HG02943 (cell line): Measurements from ENCODE around the gene COL19A1.

Experiments
- ATAC-seq: cut with Tn5 transposase; IDR thresholded peaks from one replicate; pipeline ENCODE4 v1.9.1; 2021; ENCODE audit warnings: mild to moderate bottlenecking, low read depth, moderate library complexity; ENCODE audit not compliant: unreplicated experiment

Gene COL19A1

DNA sequence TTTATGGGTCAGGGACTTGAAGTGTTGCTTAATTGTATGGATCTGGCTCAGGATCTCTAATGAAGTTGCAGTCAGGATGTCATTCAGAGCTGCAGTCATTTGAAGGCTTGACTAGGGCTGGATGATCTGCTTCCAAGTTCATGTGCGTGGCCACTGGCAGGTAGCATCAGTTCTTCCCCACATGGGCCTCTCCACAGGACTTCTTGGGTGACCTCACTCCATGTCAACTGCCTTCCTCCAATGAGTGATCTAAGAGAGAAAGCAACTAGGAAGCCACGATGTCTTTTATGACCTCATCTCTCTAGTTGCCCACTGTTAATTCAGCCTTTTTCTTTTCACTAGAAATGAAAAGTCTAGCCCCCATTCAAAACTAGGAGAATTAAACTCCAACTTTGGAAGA is 332.4 kb downstream of the COL19A1 start:
- no peak for ATAC-seq

DNA sequence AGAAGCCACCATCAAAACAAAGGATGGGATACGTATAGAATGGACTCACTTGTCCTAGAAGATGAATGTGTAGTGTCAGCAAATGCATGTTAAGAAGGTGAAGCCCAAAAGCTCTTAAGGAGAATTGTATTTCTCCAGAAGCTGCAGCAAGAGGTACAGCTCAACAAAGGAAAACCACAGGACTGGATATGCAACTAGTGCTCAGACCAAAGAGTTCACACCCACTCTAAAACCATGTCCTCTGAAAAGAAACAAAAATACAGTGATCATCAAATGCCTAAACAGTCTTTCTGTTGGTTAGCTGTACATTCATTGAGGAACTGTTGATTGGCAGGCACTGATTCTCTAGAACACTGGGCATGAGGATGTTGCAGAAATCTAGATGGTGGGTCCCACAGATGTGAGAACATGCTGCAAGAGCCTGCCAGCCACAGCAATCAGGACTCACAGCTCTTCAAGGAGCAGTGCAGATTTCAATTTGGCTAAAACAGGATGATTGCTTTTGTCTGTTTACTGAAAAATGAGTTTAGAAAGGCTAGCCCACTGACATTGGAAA is 342.0 kb downstream of the COL19A1 start:
- no peak for ATAC-seq

DNA sequence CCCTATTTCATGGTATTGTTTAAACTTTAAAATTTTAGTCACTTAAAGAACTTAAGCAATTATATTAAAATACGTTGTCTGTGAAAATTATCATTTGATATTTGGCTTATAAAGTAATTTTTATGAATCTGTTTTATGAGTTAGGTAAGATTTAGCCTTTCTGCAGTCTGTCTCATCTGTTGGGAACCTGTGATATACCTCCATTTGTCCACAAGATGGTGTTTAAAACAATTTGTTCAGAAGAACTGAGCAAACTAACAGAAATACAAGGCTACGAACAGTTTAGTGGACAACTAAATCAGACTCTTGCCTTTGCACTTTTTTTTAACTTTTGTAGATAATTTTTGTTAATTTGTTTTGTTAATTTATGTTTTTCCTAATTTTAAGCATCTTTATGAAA is 344.1 kb downstream of the COL19A1 start:
- ATAC-seq = no peak

DNA sequence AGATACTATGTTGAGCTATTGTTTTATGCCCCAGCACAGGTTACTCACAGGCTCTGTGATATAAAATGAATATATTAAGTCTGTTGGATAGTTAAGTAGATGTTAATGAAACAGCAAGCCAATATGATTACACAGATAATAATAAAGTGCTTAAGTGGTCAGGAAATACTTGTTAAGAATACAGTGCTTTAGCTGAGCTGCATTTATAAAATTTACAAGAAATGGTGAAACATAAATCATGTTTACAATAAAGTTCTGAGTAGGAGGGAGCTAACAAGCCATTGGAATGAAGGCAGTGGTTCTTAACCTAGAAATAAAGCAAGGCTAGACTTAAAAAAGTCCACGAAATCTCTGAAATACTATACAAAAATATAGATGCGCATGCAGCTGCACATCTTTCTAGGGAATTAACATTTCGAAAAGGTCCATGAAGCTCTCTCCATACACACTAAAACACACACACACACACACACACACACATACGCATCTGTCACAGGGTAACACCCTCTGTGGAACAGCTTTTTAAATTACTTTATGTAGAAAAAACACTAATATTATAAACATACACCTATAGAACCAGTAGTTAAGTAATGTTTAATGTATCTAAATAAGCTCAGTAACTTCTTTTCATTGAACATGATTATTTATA is 349.2 kb downstream of the COL19A1 start:
- ATAC-seq = no peak

DNA sequence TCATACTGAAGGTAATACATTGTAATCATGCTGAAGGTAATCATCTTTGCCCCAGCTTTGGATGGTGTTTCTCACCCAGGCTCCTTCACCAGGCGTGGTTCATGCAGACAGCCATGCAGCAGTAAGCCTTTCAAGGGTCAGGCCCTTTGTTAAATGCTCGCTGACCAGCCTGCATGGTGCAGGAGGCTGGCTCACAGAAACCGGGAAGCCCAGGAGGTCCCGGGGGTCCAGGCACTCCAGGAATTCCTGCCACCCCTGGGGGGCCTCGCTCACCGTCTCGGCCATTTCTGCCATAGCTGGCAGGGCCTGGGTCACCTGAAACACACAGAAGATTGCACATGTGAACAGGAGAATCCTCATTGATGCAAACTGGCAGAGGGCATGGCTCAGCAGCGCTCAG is 350.4 kb downstream of the COL19A1 start:
- ATAC-seq = no peak

DNA sequence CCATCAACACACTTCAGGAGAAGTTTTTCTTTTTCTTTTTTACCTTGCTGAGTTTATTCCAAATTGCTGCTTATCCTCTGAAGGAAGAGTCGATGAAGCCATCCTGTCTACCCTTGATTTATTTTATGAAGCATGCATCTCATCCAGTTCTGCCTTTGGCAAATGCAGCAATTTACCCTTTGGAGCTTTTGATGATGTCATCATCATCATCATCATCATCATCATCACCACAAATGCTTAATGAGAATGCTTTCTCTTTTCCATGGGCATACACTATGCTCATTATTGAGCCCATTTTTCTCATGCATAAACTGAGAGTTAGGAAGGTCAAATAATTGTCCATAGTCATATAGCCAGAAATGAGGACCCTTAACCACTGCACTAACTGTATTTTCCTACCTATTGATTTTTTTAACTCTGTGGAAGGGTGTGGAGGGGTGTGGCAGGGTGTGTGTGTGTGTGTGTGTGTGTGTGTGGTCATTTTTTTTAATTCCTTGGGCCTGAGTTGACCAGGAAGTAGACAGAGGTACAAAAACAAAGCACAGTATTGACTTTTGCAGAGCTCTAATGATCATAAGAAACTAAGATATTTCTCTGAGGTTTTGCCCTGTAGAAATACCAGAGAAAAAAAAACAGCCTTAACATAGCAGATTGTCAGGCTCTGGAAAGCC is 353.7 kb downstream of the COL19A1 start:
- no peak for ATAC-seq

DNA sequence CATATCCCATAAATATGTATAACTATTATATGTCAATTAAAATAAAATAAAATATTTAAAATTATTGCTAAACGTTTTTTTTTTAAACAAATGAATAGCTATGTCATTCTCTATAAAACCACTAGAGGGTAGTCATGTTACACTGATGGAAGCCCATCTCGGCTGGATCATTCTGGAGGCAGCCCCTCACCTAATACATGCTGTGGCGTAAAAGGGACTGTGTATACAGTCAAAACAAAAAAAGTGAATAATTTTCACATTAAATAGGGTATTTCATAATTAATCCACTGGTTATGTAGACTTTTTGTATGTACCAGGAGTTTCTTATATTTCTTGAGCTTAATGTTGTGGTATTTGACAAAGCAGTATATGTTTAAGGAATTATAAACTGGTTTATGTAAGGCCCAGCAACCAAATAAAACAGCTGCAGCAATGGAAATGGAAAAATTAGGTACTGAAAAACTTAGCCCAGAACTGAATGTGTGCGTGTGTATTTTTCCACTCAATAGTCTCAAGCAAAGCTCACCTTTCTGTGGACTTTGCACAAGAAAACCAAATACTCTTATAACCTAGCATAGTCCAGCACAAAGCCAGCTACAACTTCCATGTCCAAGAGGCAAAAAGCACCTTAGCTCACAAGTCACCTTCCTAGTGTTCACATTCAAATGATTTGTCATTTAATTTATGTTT is 354.8 kb downstream of the COL19A1 start:
- no peak for ATAC-seq

DNA sequence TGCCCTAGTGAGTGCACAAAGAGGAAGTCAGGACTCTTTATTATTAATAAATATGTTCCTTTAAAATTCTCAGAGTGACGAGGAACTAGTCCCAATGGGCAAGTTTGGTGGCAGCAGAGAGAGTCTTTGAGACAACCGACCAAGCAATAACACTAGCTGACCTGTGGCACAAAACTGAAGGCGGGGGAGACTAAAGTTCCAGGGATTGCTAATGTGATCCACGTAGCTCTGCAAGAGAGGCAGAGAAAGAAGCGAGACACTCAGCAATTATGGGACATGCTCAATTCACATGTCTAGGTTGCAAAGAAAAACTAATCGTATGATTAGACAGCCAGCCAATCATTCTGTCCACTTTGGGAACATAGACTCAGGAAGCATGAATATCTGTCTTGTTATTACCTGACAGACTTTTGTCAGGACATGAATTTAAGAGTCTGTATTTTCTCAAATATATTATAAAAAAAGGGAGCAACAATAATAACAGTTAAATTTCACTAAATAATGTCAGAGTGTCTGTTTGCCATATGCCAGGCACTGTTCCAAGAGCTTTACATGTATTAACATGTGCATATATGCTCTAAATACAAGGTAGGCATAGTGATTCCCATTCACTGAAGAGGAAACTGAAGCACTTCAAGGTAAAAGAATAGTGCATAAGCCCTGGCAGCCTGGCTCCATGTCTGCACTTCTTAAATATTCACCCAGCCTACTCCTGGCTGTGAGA is 355.5 kb downstream of the COL19A1 start:
- ATAC-seq = no peak

DNA sequence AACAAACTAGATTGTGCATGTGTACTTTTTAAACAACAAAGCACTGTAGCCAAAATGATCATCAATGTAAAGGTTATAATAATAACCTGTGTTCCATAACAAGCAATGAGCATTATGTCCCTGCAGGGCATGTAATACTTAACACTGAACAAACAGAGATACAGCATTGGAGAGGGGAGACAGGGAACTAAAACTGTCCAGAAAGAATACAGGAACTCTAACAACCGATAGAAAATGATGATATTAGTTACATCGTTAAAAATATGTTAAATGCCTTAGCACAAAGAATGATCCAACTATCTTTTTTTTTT is 356.0 kb downstream of the COL19A1 start:
- no peak for ATAC-seq

DNA sequence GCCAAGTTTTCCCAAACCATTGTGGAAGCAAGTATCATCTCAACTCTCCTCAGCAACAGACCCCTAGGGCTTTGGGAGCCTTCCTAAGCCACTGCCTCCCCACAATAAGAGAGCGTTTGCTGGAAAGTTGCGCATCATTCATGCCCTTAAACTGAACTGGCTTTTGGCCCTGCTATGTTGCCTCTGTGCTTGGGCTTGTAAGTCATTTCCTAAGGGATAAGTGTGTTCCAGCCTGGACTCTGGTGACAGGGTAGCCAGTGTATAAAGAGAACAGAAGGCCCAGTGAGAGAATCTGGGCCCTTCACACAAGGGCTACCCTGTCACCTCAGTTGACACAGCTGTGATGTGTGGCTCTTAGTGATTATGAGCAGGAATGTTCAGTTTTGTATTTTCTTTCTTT is 358.7 kb downstream of the COL19A1 start:
- no peak for ATAC-seq

DNA sequence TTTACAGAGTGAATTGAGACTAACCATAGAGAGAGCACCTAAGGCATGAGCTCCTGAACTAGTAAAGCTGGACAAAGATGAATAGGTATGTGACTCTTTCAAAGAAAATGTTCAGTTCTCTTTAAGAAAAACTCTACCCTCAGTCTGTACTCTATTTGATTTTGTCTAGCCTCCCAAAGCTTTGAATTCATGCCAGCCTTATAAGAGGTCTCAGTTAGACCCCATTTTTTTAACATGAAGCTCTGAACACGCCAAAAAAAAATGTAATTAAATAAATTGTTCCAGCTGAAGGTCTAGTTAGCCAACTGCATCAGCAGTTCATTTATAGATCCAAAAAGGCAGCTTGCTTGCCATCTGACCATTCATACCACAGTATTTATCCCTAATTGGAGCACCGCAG is 365.0 kb downstream of the COL19A1 start:
- ATAC-seq = no peak

DNA sequence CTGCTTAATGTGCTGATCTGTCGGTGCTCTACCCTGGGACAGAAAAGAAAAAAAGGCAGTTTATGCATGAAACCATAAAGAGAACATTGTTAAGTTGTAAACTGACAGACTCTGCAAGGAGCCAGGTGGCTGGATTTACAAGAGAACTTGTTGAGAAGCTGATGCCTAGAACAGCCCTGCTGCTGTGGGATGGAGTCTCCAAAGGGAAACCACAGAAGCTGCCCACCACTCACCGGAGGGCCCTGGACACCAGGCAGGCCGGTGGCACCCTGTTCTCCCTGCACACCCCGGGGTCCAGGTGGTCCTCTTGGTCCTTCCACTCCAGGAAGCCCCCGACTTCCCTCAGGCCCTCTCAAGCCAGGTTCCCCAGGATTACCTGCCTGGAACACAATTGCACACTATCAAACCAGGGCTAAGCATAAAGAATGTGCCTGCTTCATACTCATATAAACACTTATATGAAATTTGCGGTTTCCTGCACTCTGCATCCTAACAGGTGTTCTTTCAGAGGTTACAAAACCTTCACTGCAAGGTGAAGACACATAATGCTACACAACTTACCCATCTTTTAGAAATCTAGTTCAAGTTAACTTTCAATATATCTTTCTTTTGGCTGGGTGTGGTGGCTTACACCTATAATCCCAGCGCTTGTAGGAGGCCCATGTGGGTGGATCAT is 368.3 kb downstream of the COL19A1 start:
- ATAC-seq = no peak

DNA sequence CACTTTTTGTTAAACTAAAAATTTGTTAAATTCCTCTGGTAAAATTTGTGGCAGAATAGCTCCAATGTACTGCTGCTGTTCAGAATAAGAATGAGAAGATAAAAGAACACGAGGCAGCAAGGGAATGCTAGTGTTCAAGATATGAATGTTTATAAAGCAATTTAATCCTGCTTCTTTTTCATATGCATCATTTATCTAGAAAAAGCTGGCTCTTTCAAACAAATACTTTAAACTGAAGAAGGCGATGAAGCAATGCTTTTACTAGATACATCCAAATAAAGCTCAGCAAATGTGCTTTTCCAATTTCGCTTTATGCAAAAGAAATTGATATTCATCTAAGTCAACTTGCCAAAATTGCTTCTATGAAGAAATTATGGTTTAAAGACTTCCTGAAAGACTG is 370.0 kb downstream of the COL19A1 start:
- no peak for ATAC-seq

DNA sequence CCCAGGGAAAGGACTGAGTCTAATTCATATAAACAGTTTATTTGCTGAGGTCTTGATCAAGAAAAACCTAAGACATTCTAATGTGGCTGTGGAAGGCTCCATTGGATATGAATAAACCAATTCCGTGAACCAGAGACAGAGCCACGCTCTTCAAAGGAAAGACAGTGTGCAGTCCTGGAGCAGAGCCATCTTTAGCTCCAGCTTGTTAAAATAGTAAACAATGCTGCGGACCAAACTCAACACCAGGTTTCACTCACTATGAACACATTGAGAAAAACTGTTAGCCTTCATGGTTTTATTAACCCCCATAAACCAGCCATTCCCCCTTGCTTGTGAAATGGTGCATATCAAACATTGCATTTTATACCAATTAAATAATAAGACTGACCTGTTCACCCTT is 374.7 kb downstream of the COL19A1 start:
- no peak for ATAC-seq

DNA sequence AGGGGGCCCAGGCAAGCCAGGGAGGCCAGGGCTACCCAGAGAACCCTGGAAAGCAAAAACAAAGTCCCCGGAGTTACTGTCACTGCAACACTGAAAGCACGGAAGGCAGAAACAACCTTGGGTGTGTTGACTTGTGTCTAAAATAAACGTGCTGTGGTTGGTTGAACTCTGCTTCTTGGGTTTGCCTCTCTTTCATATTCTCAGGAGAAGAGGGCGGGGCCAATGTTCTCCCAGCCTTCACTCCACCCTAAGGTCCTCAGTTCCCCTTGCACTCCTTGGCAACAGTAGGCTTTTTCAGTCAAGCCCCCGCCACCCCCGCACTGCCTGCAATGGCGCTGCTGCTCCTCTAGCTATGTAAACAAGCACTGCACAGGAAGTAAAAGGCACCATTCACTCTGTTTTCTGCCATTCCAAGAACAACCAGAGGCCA is 375.6 kb downstream of the COL19A1 start:
- ATAC-seq = no peak

DNA sequence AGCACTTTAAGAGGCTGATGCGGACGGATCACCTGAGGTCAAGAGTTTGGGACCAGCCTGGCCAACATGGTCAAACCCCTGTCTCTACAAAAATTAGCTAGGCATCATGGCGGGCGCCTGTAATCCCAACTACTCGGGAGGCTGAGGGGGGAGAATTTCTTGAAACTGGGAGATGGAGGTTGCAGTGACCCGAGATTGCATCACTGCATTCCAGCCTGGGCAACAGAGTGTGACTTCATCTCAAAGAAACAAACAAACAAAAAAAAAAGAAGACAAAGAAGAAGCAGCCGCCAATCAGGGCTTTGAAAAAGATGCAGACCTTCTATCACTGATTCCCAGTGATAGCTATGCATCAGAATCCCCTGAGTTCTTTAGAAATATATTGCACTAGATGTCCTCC is 379.8 kb downstream of the COL19A1 start:
- ATAC-seq = no peak

DNA sequence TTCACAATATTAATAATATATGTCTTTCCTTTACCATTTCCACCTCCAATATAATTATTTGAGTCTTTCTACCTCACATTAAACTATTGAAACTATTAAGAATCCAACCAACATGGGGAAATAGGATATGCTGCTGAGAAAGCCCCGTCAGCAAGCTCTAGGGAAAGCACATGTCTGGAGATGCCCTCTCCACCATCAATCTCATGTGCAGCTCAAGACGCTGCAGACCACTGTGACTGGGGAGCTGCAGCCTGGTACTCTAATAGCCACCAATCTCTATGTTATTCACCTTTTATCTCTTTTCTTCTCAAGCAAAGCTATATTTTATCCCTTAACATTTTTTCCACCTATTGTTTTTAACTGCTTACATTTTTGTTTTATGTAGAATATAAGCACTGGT is 386.2 kb downstream of the COL19A1 start:
- ATAC-seq = no peak

DNA sequence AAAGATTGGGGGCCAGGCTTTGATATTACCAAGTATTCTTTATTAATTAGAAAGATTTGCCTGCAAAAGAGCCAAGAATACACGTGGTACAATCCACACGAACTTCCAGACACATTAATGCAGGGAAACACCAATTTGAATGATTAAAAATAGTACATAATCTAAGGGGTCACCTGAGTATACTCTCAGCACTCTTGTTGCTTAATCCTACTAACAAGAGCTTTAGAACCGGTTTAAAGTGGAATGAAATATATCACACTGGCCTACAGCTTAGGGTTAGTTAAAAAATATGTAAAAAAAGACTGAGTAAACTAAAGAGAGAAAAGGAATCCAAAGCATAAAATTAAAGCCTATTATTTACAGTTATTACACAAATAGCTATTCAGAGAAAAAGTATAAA is 387.6 kb downstream of the COL19A1 start:
- ATAC-seq = no peak

DNA sequence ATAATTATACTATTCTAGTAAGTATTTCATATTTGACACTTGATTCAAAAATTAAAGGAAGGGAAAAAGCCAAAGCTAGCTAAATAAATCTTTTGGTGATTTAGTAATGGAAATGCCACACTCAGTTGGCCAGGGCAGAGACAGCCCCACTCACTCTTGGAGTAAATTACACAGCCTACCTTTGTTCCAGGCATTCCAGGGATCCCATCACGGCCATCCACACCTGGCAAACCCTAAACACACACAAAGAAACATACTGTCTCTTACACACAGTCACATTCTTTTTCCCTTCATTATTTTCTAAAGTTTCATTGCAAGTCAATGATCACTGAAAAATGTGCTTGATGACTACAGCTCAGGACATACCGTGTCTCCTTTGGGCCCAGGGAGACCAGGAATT is 388.4 kb downstream of the COL19A1 start:
- ATAC-seq = no peak

DNA sequence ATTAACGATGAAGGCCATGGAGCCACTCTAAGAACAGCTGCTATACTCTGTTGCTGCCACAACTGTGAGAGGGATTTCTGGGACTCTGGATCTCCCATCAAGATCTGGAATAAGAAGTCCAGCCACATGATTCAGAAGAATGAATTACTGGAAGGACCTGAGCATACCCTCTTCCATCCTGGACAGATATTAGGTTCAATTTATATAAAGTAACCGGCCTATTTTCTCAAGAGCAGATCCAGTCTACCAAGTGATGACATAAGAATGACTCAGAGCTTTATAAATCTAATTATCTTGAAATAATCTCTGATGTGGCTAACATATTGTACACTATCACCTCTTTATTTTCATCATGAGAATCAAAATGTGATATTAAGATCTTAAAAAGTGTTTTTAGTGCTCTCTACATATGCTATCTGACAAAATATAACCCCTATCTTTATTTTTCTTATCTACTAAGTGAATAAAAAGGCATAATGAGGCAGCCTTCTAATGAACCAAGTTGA is 391.5 kb downstream of the COL19A1 start:
- ATAC-seq = no peak
